ENCODE data around the gene PCDHA7. TPM values are rescaled to one million over a fixed set of nuclear protein-coding genes. Genes with fewer than 3 reads are reported as not detected.
"Not testable (repeated sequence)": the region's sequence is repeated elsewhere in the genome, so short reads cannot be mapped to it uniquely, and the experiment has no call there.

The PCDHA7 gene
- total and polyA plus RNA-seq, 4 donors, result 0.10 to 0.52 (median 0.21) TPM

DNA sequence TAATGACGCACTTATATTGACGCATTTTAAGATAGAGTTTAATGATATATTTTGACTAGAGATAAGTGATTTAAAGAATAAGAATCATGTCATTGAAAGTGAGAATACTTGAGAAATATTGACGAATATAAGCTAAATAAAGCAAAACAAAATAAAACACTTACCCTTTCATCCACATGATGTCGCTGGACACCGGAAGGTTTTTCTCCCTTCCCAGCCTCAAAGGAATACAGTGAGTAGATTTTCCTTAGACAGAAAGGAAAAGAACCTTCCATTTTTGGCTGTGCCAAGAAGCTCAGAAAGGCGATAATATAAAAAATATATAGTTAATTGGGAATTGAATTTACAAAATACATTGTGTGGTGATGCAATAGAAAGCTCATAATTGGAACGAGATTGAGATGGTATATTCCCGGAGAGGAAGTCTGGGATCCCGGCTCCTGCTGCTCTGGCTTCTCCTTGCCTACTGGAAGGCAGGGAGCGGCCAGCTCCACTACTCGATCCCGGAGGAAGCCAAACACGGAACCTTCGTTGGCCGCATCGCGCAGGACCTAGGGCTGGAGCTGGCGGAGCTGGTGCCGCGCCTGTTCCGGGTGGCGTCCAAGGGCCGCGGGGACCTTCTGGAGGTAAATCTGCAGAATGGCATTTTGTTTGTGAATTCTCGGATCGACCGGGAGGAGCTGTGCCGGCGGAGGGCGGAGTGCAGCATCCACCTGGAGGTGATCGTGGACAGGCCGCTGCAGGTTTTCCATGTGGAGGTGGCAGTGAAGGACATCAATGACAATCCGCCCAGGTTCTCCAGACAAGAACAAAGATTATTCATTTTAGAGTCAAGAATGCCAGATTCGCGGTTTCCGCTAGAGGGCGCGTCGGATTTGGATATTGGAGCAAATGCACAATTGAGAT is 12.4 kb upstream of the PCDHA7 start, which contains the start of gene PCDHA5:
Gene PCDHA5 (plus strand): TSS at position 239 of the 906 bp plus-strand sequence.
- Histone ChIP-seq H3K4me3 (no peak within 1 kb of the TSS), H3K27ac (ENCODE audit: low read depth in 1 of 2, low read length in 1 of 2) (no peak within 1 kb of the TSS), H3K27me3 (ENCODE audit: control insufficient read depth in 3 of 3, insufficient read depth in 3 of 3, low read length in 2 of 3) (no peaks in the 10 kb centered on the region), H3K36me3 (ENCODE audit: control insufficient read depth in 4 of 4, insufficient read depth in 4 of 4, low read length in 4 of 4) (no peaks in the 10 kb centered on the region), H3K9ac (ENCODE audit: insufficient read depth in 1 of 2, low read length in 2 of 2) (no peak within 1 kb of the TSS), H3K4me1 (ENCODE audit: control insufficient read depth in 5 of 5, insufficient read depth in 5 of 5, low read length in 5 of 5) (no peaks in the 10 kb centered on the region), H3K9me3 (ENCODE audit: control insufficient read depth in 4 of 4, insufficient read depth in 3 of 4, low read length in 3 of 4) (peaks cover 0 to 21% (median 0%) of the 10 kb centered on the region in 4 donors)
- TF ChIP-seq, protein P1, sequence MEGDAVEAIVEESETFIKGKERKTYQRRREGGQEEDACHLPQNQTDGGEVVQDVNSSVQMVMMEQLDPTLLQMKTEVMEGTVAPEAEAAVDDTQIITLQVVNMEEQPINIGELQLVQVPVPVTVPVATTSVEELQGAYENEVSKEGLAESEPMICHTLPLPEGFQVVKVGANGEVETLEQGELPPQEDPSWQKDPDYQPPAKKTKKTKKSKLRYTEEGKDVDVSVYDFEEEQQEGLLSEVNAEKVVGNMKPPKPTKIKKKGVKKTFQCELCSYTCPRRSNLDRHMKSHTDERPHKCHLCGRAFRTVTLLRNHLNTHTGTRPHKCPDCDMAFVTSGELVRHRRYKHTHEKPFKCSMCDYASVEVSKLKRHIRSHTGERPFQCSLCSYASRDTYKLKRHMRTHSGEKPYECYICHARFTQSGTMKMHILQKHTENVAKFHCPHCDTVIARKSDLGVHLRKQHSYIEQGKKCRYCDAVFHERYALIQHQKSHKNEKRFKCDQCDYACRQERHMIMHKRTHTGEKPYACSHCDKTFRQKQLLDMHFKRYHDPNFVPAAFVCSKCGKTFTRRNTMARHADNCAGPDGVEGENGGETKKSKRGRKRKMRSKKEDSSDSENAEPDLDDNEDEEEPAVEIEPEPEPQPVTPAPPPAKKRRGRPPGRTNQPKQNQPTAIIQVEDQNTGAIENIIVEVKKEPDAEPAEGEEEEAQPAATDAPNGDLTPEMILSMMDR (IDR thresholded peaks at IDR 0.05; ENCODE audit: control extremely low read depth, extremely low read depth), result no peak
- DNase-seq (peak in 1 of 3 donors; percentile 10), ATAC-seq (ENCODE audit: insufficient read depth, low FRiP score) (no peak)
- 25 to 37% methylated on average over 39 of the region's 39 CpGs for WGBS, 2 donors

- no peak for DNase-seq
- Histone ChIP-seq H3K27ac (ENCODE audit: low read depth in 1 of 2, low read length in 1 of 2) (no peak overlapping the region), H3K27me3 (ENCODE audit: control insufficient read depth in 3 of 3, insufficient read depth in 3 of 3, low read length in 2 of 3) (no peaks in the 10 kb centered on the region), H3K4me3 (no peak overlapping the region), H3K9ac (ENCODE audit: insufficient read depth in 1 of 2, low read length in 2 of 2) (no peak overlapping the region), H3K4me1 (ENCODE audit: control insufficient read depth in 5 of 5, insufficient read depth in 5 of 5, low read length in 5 of 5) (no peaks in the 10 kb centered on the region), H3K36me3 (ENCODE audit: control insufficient read depth in 4 of 4, insufficient read depth in 4 of 4, low read length in 4 of 4) (no peaks in the 10 kb centered on the region), H3K9me3 (ENCODE audit: control insufficient read depth in 4 of 4, insufficient read depth in 3 of 4, low read length in 3 of 4) (peaks cover 0 to 19% (median 0%) of the 10 kb centered on the region in 4 donors)
- ATAC-seq (ENCODE audit: insufficient read depth, low FRiP score), result no peak
- WGBS, 2 donors, result 25 to 27% methylated on average over 6 of the region's 6 CpGs
- TF ChIP-seq, protein P1 (IDR thresholded peaks at IDR 0.05; ENCODE audit: control extremely low read depth, extremely low read depth), result no peak
These were observed 11.8 kb upstream of the PCDHA7 start for GRCh38 chr5:140822281-140822629.

GRCh38 chr5:140822969-140823368 is 11.1 kb upstream of the PCDHA7 start:
- 50 to 58% methylated on average over 48 of the region's 48 CpGs for WGBS, 2 donors
- ATAC-seq (ENCODE audit: insufficient read depth, low FRiP score); H3K36me3 ChIP-seq (ENCODE audit: control insufficient read depth in 4 of 4, insufficient read depth in 4 of 4, low read length in 4 of 4); DNase-seq; H3K4me1 ChIP-seq (ENCODE audit: control insufficient read depth in 5 of 5, insufficient read depth in 5 of 5, low read length in 5 of 5); H3K4me3 ChIP-seq; H3K9ac ChIP-seq (ENCODE audit: insufficient read depth in 1 of 2, low read length in 2 of 2); H3K27me3 ChIP-seq (ENCODE audit: control insufficient read depth in 3 of 3, insufficient read depth in 3 of 3, low read length in 2 of 3); H3K27ac ChIP-seq (ENCODE audit: low read depth in 1 of 2, low read length in 1 of 2): not testable (repeated sequence)
- peaks cover 0 to 20% (median under 1%) of the 10 kb centered on the region in 4 donors for H3K9me3 ChIP-seq (ENCODE audit: control insufficient read depth in 4 of 4, insufficient read depth in 3 of 4, low read length in 3 of 4)

- Histone ChIP-seq H3K4me3 (no peak overlapping the region), H3K4me1 (ENCODE audit: control insufficient read depth in 5 of 5, insufficient read depth in 5 of 5, low read length in 5 of 5) (no peaks in the 10 kb centered on the region), H3K9me3 (ENCODE audit: control insufficient read depth in 4 of 4, insufficient read depth in 3 of 4, low read length in 3 of 4) (peaks cover 0 to 24% (median 3%) of the 10 kb centered on the region in 4 donors), H3K27me3 (ENCODE audit: control insufficient read depth in 3 of 3, insufficient read depth in 3 of 3, low read length in 2 of 3) (peaks cover 0 to 4% (median 0%) of the 10 kb centered on the region in 3 donors), H3K9ac (ENCODE audit: insufficient read depth in 1 of 2, low read length in 2 of 2) (no peak overlapping the region), H3K36me3 (ENCODE audit: control insufficient read depth in 4 of 4, insufficient read depth in 4 of 4, low read length in 4 of 4) (no peaks in the 10 kb centered on the region), H3K27ac (ENCODE audit: low read depth in 1 of 2, low read length in 1 of 2) (no peak overlapping the region)
- DNase-seq (no peak), ATAC-seq (ENCODE audit: insufficient read depth, low FRiP score) (no peak)
- TF ChIP-seq, protein P1 (IDR thresholded peaks at IDR 0.05; ENCODE audit: control extremely low read depth, extremely low read depth), result no peak
- WGBS, 2 donors, result 55 to 62% methylated on average over 35 to 38 of the region's 38 CpGs
These were observed 10.6 kb upstream of the PCDHA7 start for GRCh38 chr5:140823475-140823874.

All from lung (tissue), 12 donors.